Measurements from ENCODE around the gene LCMT1. TPM values are rescaled to one million over a fixed set of nuclear protein-coding genes. Genes with fewer than 3 reads are reported as not detected.
"Not testable (repeated sequence)": the region's sequence is repeated elsewhere in the genome, so short reads cannot be mapped to it uniquely, and the experiment has no call there.

The LCMT1 gene
- total and polyA plus RNA-seq, 4 donors: 23.9 to 29.9 (median 27.4) TPM

DNA sequence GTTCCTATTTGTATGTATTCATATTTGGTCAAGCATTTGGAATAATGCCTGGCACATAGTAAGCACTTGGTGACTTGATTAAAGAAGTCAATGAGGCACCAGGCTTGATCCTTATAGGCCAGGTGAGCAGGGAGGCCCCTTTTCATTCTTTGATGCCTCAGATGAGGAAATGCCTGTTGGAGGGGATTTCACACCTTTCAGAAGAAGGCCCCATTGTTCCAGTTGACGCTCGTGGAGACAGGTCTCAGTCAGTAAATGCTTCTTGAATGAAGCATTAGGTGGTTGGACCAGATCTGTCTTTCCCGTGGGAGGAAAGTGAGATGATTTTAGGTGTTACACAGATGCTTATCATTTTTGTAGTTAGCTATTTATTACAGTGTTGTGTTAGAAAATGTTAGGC is 13.0 kb downstream of the LCMT1 start:
- Histone ChIP-seq H3K27ac (ENCODE audit: low read depth in 1 of 2, low read length in 2 of 2) (no peak overlapping the region), H3K36me3 (ENCODE audit: control insufficient read depth in 1 of 2, insufficient read depth in 2 of 2, low read length in 1 of 2) (peaks cover 0 to under 1% of the 10 kb centered on the region in 2 donors), H3K9me3 (ENCODE audit: control insufficient read depth, low read length) (no peaks in the 10 kb centered on the region), H3K27me3 (ENCODE audit: control insufficient read depth in 1 of 2, insufficient read depth in 2 of 2, low read length in 1 of 2) (no peaks in the 10 kb centered on the region), H3K4me3 (ENCODE audit: low read length in 2 of 2) (no peak overlapping the region), H3K4me1 (ENCODE audit: control insufficient read depth in 1 of 2, insufficient read depth in 2 of 2, low read length in 2 of 2) (no peaks in the 10 kb centered on the region)
- intact Hi-C loops (cut with DNase I): no loop called here
- WGBS, 2 donors: 61 to 68% methylated on average over 3 of the region's 3 CpGs
- ATAC-seq (ENCODE audit: low FRiP score) (no peak), DNase-seq (no peak)

DNA sequence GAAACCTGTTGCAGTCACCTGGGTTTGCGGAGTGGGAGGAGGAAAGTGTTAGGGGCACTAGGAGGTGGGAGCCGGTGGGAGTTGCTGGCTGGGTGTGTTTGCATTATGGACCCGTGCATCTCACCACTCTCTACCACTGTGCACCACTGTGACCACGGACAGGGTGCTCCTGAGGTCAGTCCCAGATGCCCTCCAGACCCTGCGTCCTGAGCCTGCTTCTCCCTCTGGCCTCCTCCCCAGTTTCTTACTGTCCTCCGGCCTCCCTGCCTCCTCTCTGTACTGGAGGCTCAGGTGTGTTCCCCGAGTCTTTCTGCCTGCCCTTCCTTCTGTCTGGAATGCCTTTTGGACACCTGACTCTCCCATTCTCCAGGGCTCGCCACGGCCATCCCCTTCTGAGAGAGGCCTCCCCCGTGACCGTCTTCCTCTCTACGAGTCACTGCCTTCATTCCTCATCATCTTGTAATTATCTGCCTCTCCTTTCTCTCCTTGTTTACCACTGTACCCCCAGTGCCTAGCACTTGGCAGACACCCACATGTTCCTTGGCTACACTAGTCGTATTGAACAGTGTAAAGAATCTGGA is 14.6 kb downstream of the LCMT1 start:
- not testable (repeated sequence) for H3K4me3 ChIP-seq (ENCODE audit: low read length in 2 of 2); H3K36me3 ChIP-seq (ENCODE audit: control insufficient read depth in 1 of 2, insufficient read depth in 2 of 2, low read length in 1 of 2); DNase-seq; H3K27ac ChIP-seq (ENCODE audit: low read depth in 1 of 2, low read length in 2 of 2); H3K4me1 ChIP-seq (ENCODE audit: control insufficient read depth in 1 of 2, insufficient read depth in 2 of 2, low read length in 2 of 2); H3K9me3 ChIP-seq (ENCODE audit: control insufficient read depth, low read length); H3K27me3 ChIP-seq (ENCODE audit: control insufficient read depth in 1 of 2, insufficient read depth in 2 of 2, low read length in 1 of 2)
- peak; percentile 74 for ATAC-seq (ENCODE audit: low FRiP score)
- 76 to 79% methylated on average over 13 of the region's 13 CpGs for WGBS, 2 donors
- intact Hi-C loops (cut with DNase I): loop anchor here in 1 of 2 donors (2.0 kb wide), 1 partner anchor 71 kb away; no protein-coding TSS in a partner anchor

DNA sequence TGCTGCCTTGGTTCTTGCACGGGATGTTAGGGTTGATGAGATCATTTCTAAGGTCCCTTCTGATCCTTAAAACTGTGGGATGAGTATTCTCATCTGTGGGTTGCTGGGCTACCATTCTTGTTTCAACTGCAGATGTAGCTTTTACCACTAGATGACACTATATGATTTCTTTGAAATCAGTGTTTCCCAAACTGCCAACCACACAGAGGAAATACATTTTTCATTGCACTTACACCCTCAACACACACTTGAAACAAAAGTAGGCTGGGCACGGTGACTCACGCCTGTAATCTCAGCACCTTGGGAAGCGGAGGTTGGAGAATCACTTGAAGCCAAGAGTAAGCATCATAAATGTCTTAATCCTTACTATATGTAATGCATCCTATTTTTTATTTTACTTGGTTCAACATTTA is 15.3 kb downstream of the LCMT1 start:
- intact Hi-C loops (cut with DNase I): loop anchor here in 1 of 2 donors (2.0 kb wide), 1 partner anchor 72 kb away; no protein-coding TSS in a partner anchor
- Histone ChIP-seq H3K4me3 (ENCODE audit: low read length in 2 of 2) (no peak overlapping the region), H3K27me3 (ENCODE audit: control insufficient read depth in 1 of 2, insufficient read depth in 2 of 2, low read length in 1 of 2) (no peaks in the 10 kb centered on the region), H3K9me3 (ENCODE audit: control insufficient read depth, low read length) (no peaks in the 10 kb centered on the region), H3K4me1 (ENCODE audit: control insufficient read depth in 1 of 2, insufficient read depth in 2 of 2, low read length in 2 of 2) (no peaks in the 10 kb centered on the region), H3K36me3 (ENCODE audit: control insufficient read depth in 1 of 2, insufficient read depth in 2 of 2, low read length in 1 of 2) (peaks cover 0 to 8% of the 10 kb centered on the region in 2 donors), H3K27ac (ENCODE audit: low read depth in 1 of 2, low read length in 2 of 2) (no peak overlapping the region)
- ATAC-seq (ENCODE audit: low FRiP score) (no peak), DNase-seq (no peak)
- WGBS, 2 donors: 7 to 21% methylated on average over 4 of the region's 4 CpGs

DNA sequence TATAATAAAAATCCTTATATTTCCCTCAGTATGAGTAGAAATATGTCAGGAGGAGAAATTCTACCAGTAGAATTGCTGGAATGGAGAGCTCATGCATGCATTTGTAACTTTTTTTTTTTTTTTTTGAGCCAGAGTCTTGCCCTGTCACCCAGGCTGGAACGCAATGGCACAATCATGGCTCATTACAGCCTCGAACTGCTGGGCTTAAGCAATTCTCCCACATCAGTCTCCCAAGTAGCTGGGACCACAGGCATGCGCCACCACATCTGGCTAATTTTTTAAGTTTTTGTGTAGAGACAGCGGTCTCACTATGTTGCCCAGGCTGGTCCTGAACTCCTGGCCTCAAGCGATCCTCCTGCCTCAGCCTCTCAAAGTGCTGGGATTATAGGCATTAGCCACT is 21.2 kb downstream of the LCMT1 start:
- 97% methylated on average over 5 of the region's 5 CpGs for whole genome bisulfite sequencing, 2 donors
- not testable (repeated sequence) for H3K27ac ChIP-seq (ENCODE audit: low read depth in 1 of 2, low read length in 2 of 2); H3K4me1 ChIP-seq (ENCODE audit: control insufficient read depth in 1 of 2, insufficient read depth in 2 of 2, low read length in 2 of 2); H3K4me3 ChIP-seq (ENCODE audit: low read length in 2 of 2); H3K27me3 ChIP-seq (ENCODE audit: control insufficient read depth in 1 of 2, insufficient read depth in 2 of 2, low read length in 1 of 2); ATAC-seq (ENCODE audit: low FRiP score); DNase-seq; H3K9me3 ChIP-seq (ENCODE audit: control insufficient read depth, low read length); H3K36me3 ChIP-seq (ENCODE audit: control insufficient read depth in 1 of 2, insufficient read depth in 2 of 2, low read length in 1 of 2)
- intact Hi-C loops (cut with DNase I): loop anchor here in 1 of 2 donors (10.0 kb wide), 1 partner anchor 1978 kb away; no protein-coding TSS in a partner anchor

DNA sequence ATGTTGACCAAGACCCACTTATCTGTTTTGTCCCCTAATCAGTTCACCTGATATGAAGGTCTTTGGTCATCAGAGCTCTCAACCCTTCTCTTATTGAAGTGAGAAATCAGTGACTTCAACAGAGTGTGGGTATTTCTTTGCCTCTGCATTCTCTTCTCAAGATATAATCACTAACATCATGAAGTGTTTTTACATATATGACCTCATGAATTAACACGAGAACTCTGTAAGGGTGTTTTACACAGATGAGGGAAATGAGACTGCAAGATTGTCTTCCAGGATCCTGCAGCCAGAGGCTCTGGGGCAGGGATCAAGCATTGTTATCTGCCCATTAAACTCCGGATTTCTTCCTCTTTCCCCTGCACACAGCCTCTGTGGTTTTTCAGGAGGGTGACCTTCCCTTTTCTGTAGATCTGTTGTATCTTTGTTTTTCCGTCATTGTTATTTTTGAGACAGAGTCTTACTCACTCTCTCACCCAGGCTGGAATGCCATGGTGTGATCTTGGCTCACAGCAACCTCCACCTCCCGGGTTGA is 22.7 kb downstream of the LCMT1 start:
- no peak overlapping the region for H3K4me3 ChIP-seq (ENCODE audit: low read length in 2 of 2)
- no peaks in the 10 kb centered on the region for H3K4me1 ChIP-seq (ENCODE audit: control insufficient read depth in 1 of 2, insufficient read depth in 2 of 2, low read length in 2 of 2)
- H3K9me3 ChIP-seq (ENCODE audit: control insufficient read depth, low read length): no peaks in the 10 kb centered on the region
- no peak overlapping the region for H3K27ac ChIP-seq (ENCODE audit: low read depth in 1 of 2, low read length in 2 of 2)
- DNase-seq (no peak), ATAC-seq (ENCODE audit: low FRiP score) (no peak)
- 85 to 86% methylated on average over 4 of the region's 4 CpGs for WGBS, 2 donors
- peaks cover 3 to 8% of the 10 kb centered on the region in 2 donors for H3K36me3 ChIP-seq (ENCODE audit: control insufficient read depth in 1 of 2, insufficient read depth in 2 of 2, low read length in 1 of 2)
- intact Hi-C loops (cut with DNase I): loop anchor here in 1 of 2 donors (10.0 kb wide), 1 partner anchor 1979 kb away; no protein-coding TSS in a partner anchor
- H3K27me3 ChIP-seq (ENCODE audit: control insufficient read depth in 1 of 2, insufficient read depth in 2 of 2, low read length in 1 of 2): no peaks in the 10 kb centered on the region

DNA sequence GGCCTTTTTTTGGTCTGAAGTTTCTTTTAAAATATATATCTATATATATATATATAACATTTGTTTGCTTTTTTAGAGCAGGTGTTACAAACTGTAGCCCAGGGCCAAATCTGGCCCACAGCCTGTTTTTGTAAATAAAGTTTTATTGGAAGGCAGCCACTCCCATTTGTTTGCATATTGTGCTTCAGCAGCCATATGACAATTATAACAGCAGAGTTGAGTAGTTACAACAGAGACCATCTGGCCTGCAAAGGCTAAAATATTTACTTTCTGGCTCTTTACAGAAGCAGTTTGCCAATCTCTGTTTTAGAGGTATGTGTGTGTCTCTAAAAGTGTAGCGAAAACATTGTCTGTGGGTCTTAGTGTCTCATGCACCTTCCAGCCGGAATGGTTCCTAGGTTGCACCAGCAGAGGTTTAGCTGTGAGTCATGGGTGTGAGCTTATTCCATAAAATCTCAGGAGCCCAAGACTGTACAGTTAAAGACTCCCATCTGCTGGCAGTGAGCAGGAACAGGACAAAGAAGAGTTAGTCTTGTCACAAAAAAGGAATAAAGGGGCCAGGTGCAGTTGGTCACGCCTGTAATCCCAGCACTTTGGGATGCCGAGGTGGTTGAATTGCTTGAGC is 23.8 kb downstream of the LCMT1 start:
- Histone ChIP-seq H3K4me1 (ENCODE audit: control insufficient read depth in 1 of 2, insufficient read depth in 2 of 2, low read length in 2 of 2) (no peaks in the 10 kb centered on the region), H3K27ac (ENCODE audit: low read depth in 1 of 2, low read length in 2 of 2) (no peak overlapping the region), H3K4me3 (ENCODE audit: low read length in 2 of 2) (no peak overlapping the region), H3K27me3 (ENCODE audit: control insufficient read depth in 1 of 2, insufficient read depth in 2 of 2, low read length in 1 of 2) (no peaks in the 10 kb centered on the region), H3K9me3 (ENCODE audit: control insufficient read depth, low read length) (no peaks in the 10 kb centered on the region), H3K36me3 (ENCODE audit: control insufficient read depth in 1 of 2, insufficient read depth in 2 of 2, low read length in 1 of 2) (peaks cover 3 to 5% of the 10 kb centered on the region in 2 donors)
- intact Hi-C loops (cut with DNase I): loop anchor here in 1 of 2 donors (10.0 kb wide), 1 partner anchor 1981 kb away; no protein-coding TSS in a partner anchor
- 90 to 96% methylated on average over 4 of the region's 4 CpGs for WGBS, 2 donors
- DNase-seq (no peak), ATAC-seq (ENCODE audit: low FRiP score) (no peak)

DNA sequence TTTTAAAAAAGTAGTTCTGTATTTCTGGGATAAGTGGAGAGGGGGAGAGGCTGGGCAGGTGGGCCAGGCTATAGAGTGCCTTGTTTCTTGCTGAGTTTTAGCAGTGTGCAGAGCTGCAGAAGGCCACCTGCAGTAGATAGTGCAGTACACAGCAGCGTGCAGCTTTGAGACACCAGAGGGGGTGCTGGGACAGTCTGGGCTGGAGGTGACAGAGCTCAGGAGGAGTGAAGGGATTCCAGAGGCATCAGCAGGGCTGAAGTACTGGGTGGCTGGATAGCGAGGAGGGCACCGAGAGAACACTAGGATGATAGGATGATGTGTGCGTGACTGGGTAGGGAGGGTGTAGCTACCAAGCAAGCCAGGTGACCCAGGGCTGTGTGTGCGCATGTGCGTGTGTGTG is 26.6 kb downstream of the LCMT1 start:
- Histone ChIP-seq H3K9me3 (ENCODE audit: control insufficient read depth, low read length) (no peaks in the 10 kb centered on the region), H3K27ac (ENCODE audit: low read depth in 1 of 2, low read length in 2 of 2) (no peak overlapping the region), H3K36me3 (ENCODE audit: control insufficient read depth in 1 of 2, insufficient read depth in 2 of 2, low read length in 1 of 2) (peaks cover 0 to 3% of the 10 kb centered on the region in 2 donors), H3K27me3 (ENCODE audit: control insufficient read depth in 1 of 2, insufficient read depth in 2 of 2, low read length in 1 of 2) (no peaks in the 10 kb centered on the region), H3K4me3 (ENCODE audit: low read length in 2 of 2) (no peak overlapping the region), H3K4me1 (ENCODE audit: control insufficient read depth in 1 of 2, insufficient read depth in 2 of 2, low read length in 2 of 2) (no peaks in the 10 kb centered on the region)
- DNase-seq: no peak
- intact Hi-C loops (cut with DNase I): loop anchor here in 1 of 2 donors (10.0 kb wide), 1 partner anchor 1983 kb away; no protein-coding TSS in a partner anchor
- ATAC-seq (ENCODE audit: low FRiP score): no peak
- WGBS, 2 donors: 88 to 92% methylated on average over 6 of the region's 6 CpGs

DNA sequence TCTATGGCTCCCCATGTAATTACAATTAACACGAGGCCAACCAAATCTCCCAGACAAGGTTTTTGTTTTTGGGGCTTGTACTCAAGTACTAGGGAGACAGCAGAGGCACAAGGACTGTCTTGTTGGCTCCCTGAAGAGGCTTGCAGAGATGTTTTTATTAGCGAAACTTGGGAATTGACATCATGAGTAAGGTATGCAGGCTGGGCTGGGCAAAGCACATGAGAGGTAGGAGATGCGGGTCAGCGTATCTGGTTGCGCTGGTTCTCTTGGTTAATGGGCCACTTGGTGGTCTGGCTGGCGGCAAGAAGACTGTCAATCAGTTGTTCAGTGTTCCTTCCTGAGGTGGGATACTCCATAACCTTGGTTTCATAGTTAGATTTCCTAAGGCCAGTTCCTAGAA is 28.9 kb downstream of the LCMT1 start:
- Histone ChIP-seq H3K4me3 (ENCODE audit: low read length in 2 of 2) (no peak overlapping the region), H3K27me3 (ENCODE audit: control insufficient read depth in 1 of 2, insufficient read depth in 2 of 2, low read length in 1 of 2) (no peaks in the 10 kb centered on the region), H3K27ac (ENCODE audit: low read depth in 1 of 2, low read length in 2 of 2) (no peak overlapping the region), H3K36me3 (ENCODE audit: control insufficient read depth in 1 of 2, insufficient read depth in 2 of 2, low read length in 1 of 2) (peaks cover 0 to 1% of the 10 kb centered on the region in 2 donors), H3K9me3 (ENCODE audit: control insufficient read depth, low read length) (no peaks in the 10 kb centered on the region), H3K4me1 (ENCODE audit: control insufficient read depth in 1 of 2, insufficient read depth in 2 of 2, low read length in 2 of 2) (no peaks in the 10 kb centered on the region)
- intact Hi-C loops (cut with DNase I): no loop called here
- DNase-seq (no peak), ATAC-seq (ENCODE audit: low FRiP score) (no peak)
- 49 to 57% methylated on average over 6 of the region's 6 CpGs for WGBS, 2 donors

DNA sequence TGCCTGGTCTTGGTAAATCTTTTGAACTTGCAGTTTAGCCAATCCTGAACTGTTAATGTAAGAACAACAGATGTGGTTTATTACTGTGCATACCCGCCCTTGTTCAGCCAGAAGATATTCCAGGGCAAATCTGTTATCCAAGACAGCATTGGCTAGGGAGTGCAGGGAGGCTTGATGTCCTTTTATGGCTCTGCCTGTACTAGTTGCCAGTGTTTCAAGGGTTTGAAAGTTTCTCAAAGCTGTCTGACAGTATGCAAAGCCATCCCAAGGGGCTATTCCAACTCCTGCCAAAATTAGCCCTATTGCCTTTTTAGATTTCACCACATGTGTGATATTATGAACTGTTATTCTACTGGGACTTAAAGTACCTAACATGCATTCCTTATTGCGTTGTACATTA is 30.1 kb downstream of the LCMT1 start:
- Histone ChIP-seq H3K36me3 (ENCODE audit: control insufficient read depth in 1 of 2, insufficient read depth in 2 of 2, low read length in 1 of 2) (no peaks in the 10 kb centered on the region), H3K27me3 (ENCODE audit: control insufficient read depth in 1 of 2, insufficient read depth in 2 of 2, low read length in 1 of 2) (no peaks in the 10 kb centered on the region), H3K27ac (ENCODE audit: low read depth in 1 of 2, low read length in 2 of 2) (no peak overlapping the region), H3K4me3 (ENCODE audit: low read length in 2 of 2) (no peak overlapping the region), H3K4me1 (ENCODE audit: control insufficient read depth in 1 of 2, insufficient read depth in 2 of 2, low read length in 2 of 2) (no peaks in the 10 kb centered on the region), H3K9me3 (ENCODE audit: control insufficient read depth, low read length) (no peaks in the 10 kb centered on the region)
- DNase-seq (no peak), ATAC-seq (ENCODE audit: low FRiP score) (peak; percentile 45)
- intact Hi-C loops (cut with DNase I): no loop called here
- 10 to 26% methylated on average over 2 of the region's 2 CpGs for WGBS, 2 donors
